Common myeloid progenitor, CD34-positive (primary cell): ENCODE measurements around the gene OLIG1.

Experiments
- CTCF ChIA-PET: fragments of 350-600 bp; sonication (Branson Sonifier 250); formaldehyde crosslinking; loops from one replicate; lab custom pipeline; 2021; ENCODE audit warnings: antibody characterized with exemption; lab: Charles Lee
- POLR2A ChIA-PET: fragments of 350-600 bp; sonication (Branson Sonifier 250); formaldehyde crosslinking; loops from one replicate; lab custom pipeline; 2021; ENCODE audit warnings: antibody characterized with exemption; lab: Charles Lee
- DNase-seq, 3 donors: peaks; one replicate each; pipeline versions ENCODE4 v3.0.0 to v3.0.0-alpha.2; 2013
- H3K27ac ChIP-seq, 2 experiments: 1 replicate in 1 of 2; 2 replicates in 1 of 2; pipeline ENCODE4 v1.7.0; 2013; ENCODE audit warnings: inconsistent platforms in 2 of 2, low read length in 2 of 2, mild to moderate bottlenecking in 2 of 2, low read depth in 1 of 2, moderate library complexity in 1 of 2; ENCODE audit not compliant: severe bottlenecking in 2 of 2, insufficient read depth in 1 of 2, poor library complexity in 1 of 2
- H3K27me3 ChIP-seq, 5 experiments: replicated peaks in 2 of 5; 1 replicate in 3 of 5; 2 replicates in 2 of 5; pipeline versions ENCODE4 v1.6.1 to v1.7.0; 2013; ENCODE audit warnings: low read length in 4 of 5, mild to moderate bottlenecking in 2 of 5, moderate library complexity in 2 of 5, inconsistent platforms in 1 of 5; ENCODE audit not compliant: insufficient read depth in 5 of 5, control insufficient read depth in 4 of 5
- H3K36me3 ChIP-seq, 4 experiments: 1 replicate in 2 of 4; 2 replicates in 2 of 4; pipeline versions ENCODE4 v1.6.1 to v1.7.0; 2013; ENCODE audit warnings: low read length in 3 of 4, control low read depth in 1 of 4, mild to moderate bottlenecking in 1 of 4; ENCODE audit not compliant: control insufficient read depth in 4 of 4, insufficient read depth in 4 of 4
- H3K4me1 ChIP-seq, 4 experiments: 1 replicate in 3 of 4; 2 replicates in 1 of 4; pipeline versions ENCODE4 v1.6.1 to v1.7.1; 2013; ENCODE audit warnings: low read length in 3 of 4, mild to moderate bottlenecking in 3 of 4, control low read depth in 1 of 4, inconsistent platforms in 1 of 4, moderate library complexity in 1 of 4; ENCODE audit not compliant: control insufficient read depth in 4 of 4, insufficient read depth in 4 of 4; ENCODE audit errors: control extremely low read depth in 1 of 4
- H3K4me3 ChIP-seq, 7 experiments: 1 replicate in 4 of 7; 2 replicates in 3 of 7; pipeline versions ENCODE4 v1.5.1 to v1.7.0; 2013; ENCODE audit warnings: mild to moderate bottlenecking in 7 of 7, low read length in 6 of 7, moderate library complexity in 6 of 7, inconsistent platforms in 2 of 7, low read depth in 2 of 7, control low read depth in 1 of 7; ENCODE audit not compliant: insufficient read depth in 4 of 7, control insufficient read depth in 1 of 7; ENCODE audit errors: extremely low read depth in 1 of 7
- H3K9me3 ChIP-seq, 5 experiments: 1 replicate in 4 of 5; 2 replicates in 1 of 5; pipeline versions ENCODE4 v1.6.1 to v1.7.1; 2013; ENCODE audit warnings: low read length in 4 of 5, mild to moderate bottlenecking in 2 of 5, inconsistent platforms in 1 of 5, low read depth in 1 of 5, moderate library complexity in 1 of 5; ENCODE audit not compliant: control insufficient read depth in 4 of 5, insufficient read depth in 2 of 5; ENCODE audit errors: control extremely low read depth in 1 of 5
- WGBS: methylation state at CpG from one replicate; pipeline ENCODE4 v1.1.5; 2013; ENCODE audit not compliant: insufficient coverage; 5-methylcytosine and 5-hydroxymethylcytosine counted together

OLIG1 gene

GRCh38 chr21:33080776-33081175 is 10.8 kb downstream of the OLIG1 start:
- peaks cover 0 to 15% (median 0%) of the 10 kb centered on the region in 5 experiments for H3K27me3 ChIP-seq
- H3K27ac ChIP-seq = no peak overlapping the region
- CTCF ChIA-PET = interaction anchor here (0.8 to 1.7 kb wide), 11 partner anchors 8 to 90 kb away, joined by 3 to 5 read pairs (median 3); no protein-coding TSS in a partner anchor
- no peak overlapping the region for H3K4me3 ChIP-seq
- H3K4me1 ChIP-seq = peaks cover 4 to 21% (median 8%) of the 10 kb centered on the region in 4 experiments
- no peaks in the 10 kb centered on the region for H3K9me3 ChIP-seq
- H3K36me3 ChIP-seq = no peaks in the 10 kb centered on the region
- 100% methylated on average over 1 of the region's 3 CpGs for WGBS
- POLR2A ChIA-PET = no interaction called here
- no peak for DNase-seq

DNA sequence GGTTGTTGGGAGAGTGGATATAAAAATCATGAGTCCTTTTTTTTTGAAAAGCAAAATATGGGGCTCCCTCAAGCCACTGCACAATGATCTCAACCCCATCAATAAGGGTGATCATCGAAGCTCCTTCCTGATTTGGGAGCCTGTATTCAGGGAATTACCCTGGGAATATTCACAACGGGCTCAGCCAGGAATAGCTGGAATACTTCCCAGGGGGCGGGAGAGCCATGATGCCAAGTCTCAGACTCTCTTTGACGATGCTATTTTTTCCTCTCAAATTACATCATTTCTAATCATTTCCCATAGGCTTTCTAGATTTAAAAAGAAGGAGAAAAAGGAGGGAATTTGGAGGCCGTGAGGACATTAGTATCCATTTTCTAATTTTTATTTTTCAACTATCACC is 18.4 kb downstream of the OLIG1 start:
- no peak for DNase-seq
- Histone ChIP-seq H3K36me3 (no peaks in the 10 kb centered on the region), H3K9me3 (no peaks in the 10 kb centered on the region), H3K4me1 (peaks cover 0 to 15% (median 10%) of the 10 kb centered on the region in 4 experiments), H3K27ac (no peak overlapping the region), H3K4me3 (no peak overlapping the region), H3K27me3 (no peaks in the 10 kb centered on the region)
- POLR2A ChIA-PET = no interaction called here
- 100% methylated on average over 1 of the region's 5 CpGs for WGBS
- CTCF ChIA-PET = interaction anchor here (1.2 to 2.0 kb wide), 4 partner anchors 7 to 94 kb away, joined by 4 to 6 read pairs (median 4); partner anchors contain the start of gene OLIG2

GRCh38 chr21:33089395-33090119 is 19.6 kb downstream of the OLIG1 start:
- Histone ChIP-seq H3K27ac (no peak overlapping the region), H3K27me3 (no peaks in the 10 kb centered on the region), H3K4me1 (peaks cover 0 to 15% (median 10%) of the 10 kb centered on the region in 4 experiments), H3K4me3 (no peak overlapping the region), H3K9me3 (no peaks in the 10 kb centered on the region), H3K36me3 (no peaks in the 10 kb centered on the region)
- CTCF ChIA-PET = interaction anchor here (0.8 to 1.2 kb wide), 2 partner anchors 9 to 28 kb away, joined by 3 to 5 read pairs; no protein-coding TSS in a partner anchor
- WGBS = 70% methylated on average over 2 of the region's 4 CpGs
- POLR2A ChIA-PET = no interaction called here
- DNase-seq = peak in 2 of 3 donors; percentile 80 to 86

- CTCF ChIA-PET = interaction anchor here (0.9 to 2.0 kb wide), 5 partner anchors 9 to 102 kb away, joined by 3 to 5 read pairs (median 4); no protein-coding TSS in a partner anchor
- H3K27me3 ChIP-seq = no peaks in the 10 kb centered on the region
- H3K9me3 ChIP-seq = no peaks in the 10 kb centered on the region
- no peak overlapping the region for H3K27ac ChIP-seq
- peaks cover 0 to 18% (median 11%) of the 10 kb centered on the region in 4 experiments for H3K4me1 ChIP-seq
- DNase-seq = peak in 2 of 3 donors; percentile 35 to 39
- 4% methylated on average over 4 of the region's 5 CpGs for WGBS
- H3K36me3 ChIP-seq = no peaks in the 10 kb centered on the region
- H3K4me3 ChIP-seq = peak overlapping the region in 1 of 7 experiments; percentile 52
- POLR2A ChIA-PET = no interaction called here
These were observed 26.5 kb downstream of the OLIG1 start for GRCh38 chr21:33096426-33096825.

- Histone ChIP-seq H3K36me3 (no peaks in the 10 kb centered on the region), H3K27ac (no peak overlapping the region), H3K9me3 (no peaks in the 10 kb centered on the region), H3K27me3 (no peaks in the 10 kb centered on the region), H3K4me1 (peaks cover 0 to 21% (median 14%) of the 10 kb centered on the region in 4 experiments), H3K4me3 (no peak overlapping the region)
- POLR2A ChIA-PET = no interaction called here
- CTCF ChIA-PET = no interaction called here
- 94% methylated on average over 6 of the region's 7 CpGs for WGBS
- DNase-seq = no peak
These were observed 29.2 kb downstream of the OLIG1 start for GRCh38 chr21:33099131-33099530.

GRCh38 chr21:33101300-33101911 is 31.5 kb downstream of the OLIG1 start:
- Histone ChIP-seq H3K27me3 (no peaks in the 10 kb centered on the region), H3K36me3 (no peaks in the 10 kb centered on the region), H3K4me1 (peaks cover 0 to 16% (median 12%) of the 10 kb centered on the region in 4 experiments), H3K9me3 (no peaks in the 10 kb centered on the region), H3K4me3 (no peak overlapping the region), H3K27ac (no peak overlapping the region)
- peak; percentile 61 to 83 (median 82) for DNase-seq
- POLR2A ChIA-PET = interaction anchor here (0.6 kb wide), 1 partner anchor 11 kb away, joined by 3 read pairs; no protein-coding TSS in a partner anchor
- CTCF ChIA-PET = interaction anchor here (0.7 to 1.7 kb wide), 6 partner anchors 16 to 109 kb away, joined by 3 to 7 read pairs (median 4); no protein-coding TSS in a partner anchor
- 71% methylated on average over 19 of the region's 30 CpGs for WGBS
